HEK293 (cell line): Measurements from ENCODE around the gene GDE1.

ENCODE experiments used
- TSHZ1 ChIP-seq: fragments of 450-650 bp; formaldehyde crosslinking; IDR thresholded peaks from 2 replicates; pipeline ENCODE4 v1.5.1; 2016; ENCODE audit warnings: missing biosample characterization, missing genetic modification characterization, borderline replicate concordance
- YY1 ChIP-seq: fragments of 450-650 bp; formaldehyde crosslinking; IDR thresholded peaks from 2 replicates; pipeline ENCODE4 v1.5.1; 2018; ENCODE audit warnings: missing biosample characterization, missing genetic modification characterization
- ZBTB20 ChIP-seq: fragments of 450-650 bp; formaldehyde crosslinking; IDR thresholded peaks from 2 replicates; pipeline ENCODE4 v1.5.1; 2016; ENCODE audit warnings: missing biosample characterization, missing genetic modification characterization
- ZNF239 ChIP-seq: fragments of 450-650 bp; formaldehyde crosslinking; IDR thresholded peaks from 2 replicates; pipeline ENCODE4 v1.5.1; 2016; ENCODE audit warnings: missing biosample characterization, missing genetic modification characterization
- ZNF585B ChIP-seq: fragments of 450-650 bp; formaldehyde crosslinking; IDR thresholded peaks from 2 replicates; pipeline ENCODE4 v1.5.1; 2016; ENCODE audit warnings: missing biosample characterization, missing genetic modification characterization
- ZNF664 ChIP-seq: fragments of 450-650 bp; formaldehyde crosslinking; IDR thresholded peaks from 2 replicates; pipeline ENCODE4 v1.5.1; 2016; ENCODE audit warnings: missing biosample characterization, missing genetic modification characterization
- ZNF785 ChIP-seq: fragments of 450-650 bp; formaldehyde crosslinking; IDR thresholded peaks from 2 replicates; pipeline ENCODE4 v1.5.1; 2016; ENCODE audit warnings: missing biosample characterization, missing genetic modification characterization
- TF ChIP-seq, protein P1 (sequence below): fragments of 450-650 bp; formaldehyde crosslinking; IDR thresholded peaks from 2 replicates; pipeline ENCODE4 v1.5.1; 2016; ENCODE audit warnings: missing biosample characterization, missing genetic modification characterization
- TF ChIP-seq, protein P2 (sequence below): fragments of 450-650 bp; formaldehyde crosslinking; IDR thresholded peaks from 2 replicates; pipeline ENCODE4 v1.5.1; 2016; ENCODE audit warnings: missing biosample characterization, missing genetic modification characterization

DNA sequence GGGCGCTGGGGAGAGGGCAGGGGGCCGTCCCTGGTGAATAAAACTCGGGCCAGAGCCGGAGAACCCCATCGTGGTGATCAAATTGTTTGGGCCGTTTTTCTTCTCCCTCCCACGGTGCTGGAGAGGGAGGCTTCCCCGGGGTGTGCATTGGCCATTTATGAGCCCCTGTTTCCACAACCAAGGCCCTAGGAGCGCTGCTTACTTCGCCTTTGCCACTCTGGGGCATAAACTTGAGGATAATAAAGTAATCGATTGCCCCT, 2.4 kb upstream of the GDE1 start:
- no peak for TF ChIP-seq TSHZ1
- TF ChIP-seq, protein P1, sequence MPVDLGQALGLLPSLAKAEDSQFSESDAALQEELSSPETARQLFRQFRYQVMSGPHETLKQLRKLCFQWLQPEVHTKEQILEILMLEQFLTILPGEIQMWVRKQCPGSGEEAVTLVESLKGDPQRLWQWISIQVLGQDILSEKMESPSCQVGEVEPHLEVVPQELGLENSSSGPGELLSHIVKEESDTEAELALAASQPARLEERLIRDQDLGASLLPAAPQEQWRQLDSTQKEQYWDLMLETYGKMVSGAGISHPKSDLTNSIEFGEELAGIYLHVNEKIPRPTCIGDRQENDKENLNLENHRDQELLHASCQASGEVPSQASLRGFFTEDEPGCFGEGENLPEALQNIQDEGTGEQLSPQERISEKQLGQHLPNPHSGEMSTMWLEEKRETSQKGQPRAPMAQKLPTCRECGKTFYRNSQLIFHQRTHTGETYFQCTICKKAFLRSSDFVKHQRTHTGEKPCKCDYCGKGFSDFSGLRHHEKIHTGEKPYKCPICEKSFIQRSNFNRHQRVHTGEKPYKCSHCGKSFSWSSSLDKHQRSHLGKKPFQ = no peak
- TF ChIP-seq YY1 (tag by site-specific recombination) = no peak
- TF ChIP-seq, protein P2, sequence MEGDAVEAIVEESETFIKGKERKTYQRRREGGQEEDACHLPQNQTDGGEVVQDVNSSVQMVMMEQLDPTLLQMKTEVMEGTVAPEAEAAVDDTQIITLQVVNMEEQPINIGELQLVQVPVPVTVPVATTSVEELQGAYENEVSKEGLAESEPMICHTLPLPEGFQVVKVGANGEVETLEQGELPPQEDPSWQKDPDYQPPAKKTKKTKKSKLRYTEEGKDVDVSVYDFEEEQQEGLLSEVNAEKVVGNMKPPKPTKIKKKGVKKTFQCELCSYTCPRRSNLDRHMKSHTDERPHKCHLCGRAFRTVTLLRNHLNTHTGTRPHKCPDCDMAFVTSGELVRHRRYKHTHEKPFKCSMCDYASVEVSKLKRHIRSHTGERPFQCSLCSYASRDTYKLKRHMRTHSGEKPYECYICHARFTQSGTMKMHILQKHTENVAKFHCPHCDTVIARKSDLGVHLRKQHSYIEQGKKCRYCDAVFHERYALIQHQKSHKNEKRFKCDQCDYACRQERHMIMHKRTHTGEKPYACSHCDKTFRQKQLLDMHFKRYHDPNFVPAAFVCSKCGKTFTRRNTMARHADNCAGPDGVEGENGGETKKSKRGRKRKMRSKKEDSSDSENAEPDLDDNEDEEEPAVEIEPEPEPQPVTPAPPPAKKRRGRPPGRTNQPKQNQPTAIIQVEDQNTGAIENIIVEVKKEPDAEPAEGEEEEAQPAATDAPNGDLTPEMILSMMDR (tag by site-specific recombination) = no peak
- TF ChIP-seq ZNF585B (tag by site-specific recombination) = no peak
- TF ChIP-seq ZNF785 (tag by site-specific recombination) = no peak
- no peak for TF ChIP-seq ZNF239
- TF ChIP-seq ZNF664 (tag by site-specific recombination) = no peak
- TF ChIP-seq ZBTB20 (tag by site-specific recombination) = no peak
